K562 (cell line): Measurements from ENCODE around the gene CREB3L1. TPM values are rescaled to one million over a fixed set of nuclear protein-coding genes. Genes with fewer than 3 reads are reported as not detected.

Experiments
- CBX2 ChIP-seq: fragments of 200-600 bp; sonication (generic); IDR thresholded peaks from one replicate; pipeline ENCODE4 v1.6.1; 2012; ENCODE audit warnings: mild to moderate bottlenecking, low read length, inconsistent platforms; ENCODE audit not compliant: insufficient read depth, poor library complexity, severe bottlenecking
- DPF2 ChIP-seq: fragments of 450-650 bp; IDR thresholded peaks from 2 replicates; pipeline ENCODE4 v1.6.1; 2016
- HDAC3 ChIP-seq: fragments of 450-650 bp; IDR thresholded peaks from 2 replicates; pipeline ENCODE4 v1.6.1; 2018; ENCODE audit warnings: borderline replicate concordance, mild to moderate bottlenecking, moderate library complexity; ENCODE audit not compliant: partially characterized antibody
- HNRNPK ChIP-seq: fragments of 200-400 bp; formaldehyde crosslinking; IDR thresholded peaks from one replicate; pipeline ENCODE4 v1.6.1; 2018; ENCODE audit warnings: mild to moderate bottlenecking, low read depth, low read length; ENCODE audit not compliant: poor library complexity, severe bottlenecking
- KLF13 ChIP-seq: fragments of 450-650 bp; IDR thresholded peaks from 2 replicates; pipeline ENCODE4 v1.6.1; 2016; ENCODE audit warnings: missing genetic modification characterization, low read depth, mild to moderate bottlenecking, missing compliant biosample characterization, moderate library complexity, borderline replicate concordance
- NCOA6 ChIP-seq: fragments of 450-650 bp; IDR thresholded peaks from 2 replicates; pipeline ENCODE4 v1.6.1; 2017; ENCODE audit warnings: mild to moderate bottlenecking
- NFIX ChIP-seq: fragments of 250-450 bp; sonication (Bioruptor Pico); IDR thresholded peaks from 2 replicates; pipeline ENCODE4 v1.4.0; 2020; ENCODE audit warnings: low read depth, mild to moderate bottlenecking, moderate library complexity
- PYGO2 ChIP-seq: fragments of 450-650 bp; IDR thresholded peaks from 2 replicates; pipeline ENCODE4 v1.6.1; 2016; ENCODE audit warnings: mild to moderate bottlenecking, missing genetic modification characterization, moderate library complexity, missing compliant biosample characterization
- RNF2 ChIP-seq: sonication (generic); IDR thresholded peaks from 2 replicates; pipeline ENCODE4 v1.6.1; 2016
- SMAD3 ChIP-seq: fragments of 450-650 bp; formaldehyde crosslinking; conservative IDR thresholded peaks from 2 replicates; pipeline ENCODE4 v1.4.0; 2020; ENCODE audit warnings: mild to moderate bottlenecking
- TFAM ChIP-seq: fragments of 250-450 bp; sonication (Bioruptor Pico); conservative IDR thresholded peaks from 2 replicates; pipeline ENCODE4 v1.5.0; 2021; ENCODE audit warnings: mild to moderate bottlenecking, moderate library complexity
- THRAP3 ChIP-seq: fragments of 450-650 bp; IDR thresholded peaks from 2 replicates; pipeline ENCODE4 v1.6.1; 2016; ENCODE audit warnings: mild to moderate bottlenecking, inconsistent platforms, borderline replicate concordance
- ZNF75A ChIP-seq: fragments of 450-650 bp; formaldehyde crosslinking; IDR thresholded peaks from 2 replicates; pipeline ENCODE4 v1.4.0; 2020; ENCODE audit warnings: mild to moderate bottlenecking
- ZNF785 ChIP-seq: fragments of 250-450 bp; sonication (Bioruptor Pico); IDR thresholded peaks from 2 replicates; pipeline ENCODE4 v1.4.0; 2020; ENCODE audit warnings: mild to moderate bottlenecking
- polyA plus RNA-seq, 8 experiments: library from polyadenylated mRNA; depleted of rRNA in 4 of 8; stranded (reverse) in 5 of 8; unstranded in 3 of 8; fragments of >200 nt; fragmentation: Nextera tagmentation in 2 of 8; fragmentation: Illumina TruSeq in 1 of 8; extraction: Ambion mirVana in 2 of 8; extraction: Trizol in 1 of 8; gene quantifications; 2 replicates each; pipeline versions ENCODE4 v1.2.1 to v1.2.3, GENCODE V29; 2011 to 2014; ENCODE audit warnings: inconsistent platforms in 1 of 8, missing spikeins in 1 of 8
- total RNA-seq, 7 experiments: library from RNA; depleted of rRNA in 6 of 7; stranded (reverse); fragments of >200 nt in 6 of 7; fragmentation: Illumina TruSeq in 2 of 7; extraction: Trizol in 2 of 7; gene quantifications; 2 replicates each; pipeline versions ENCODE4 v1.2.1 to v1.2.3, GENCODE V29; 2011 to 2021; ENCODE audit warnings: low replicate concordance in 1 of 7
- TF ChIP-seq, protein P1 (sequence below), 2 experiments: fragments of 450-650 bp; formaldehyde crosslinking in 1 of 2; IDR thresholded peaks; 2 replicates each; pipeline versions ENCODE4 v1.4.0 to v1.6.1; 2014 to 2020; ENCODE audit warnings: mild to moderate bottlenecking in 2 of 2, borderline replicate concordance in 1 of 2, low read depth in 1 of 2
- TF ChIP-seq, protein P2 (sequence below): fragments of 250-450 bp; sonication (Bioruptor Pico); IDR thresholded peaks from 2 replicates; pipeline ENCODE4 v1.5.0; 2020; ENCODE audit warnings: mild to moderate bottlenecking
- TF ChIP-seq, protein P3 (sequence below), 2 experiments: fragments of 450-650 bp in 1 of 2; sonication (generic) in 1 of 2; formaldehyde crosslinking; conservative IDR thresholded peaks; 2 replicates each; pipeline versions ENCODE4 v1.4.0 to v1.8.1; 2020 to 2022; ENCODE audit warnings: mild to moderate bottlenecking in 1 of 2, missing genetic modification reagents in 1 of 2

The CREB3L1 gene
- total and polyA plus RNA-seq, 9 of the 15 experiments (the other 6 are each of a cell fraction or from before 2014, with no cell fraction given) = 1.2 to 27.6 (median 3.7) TPM

DNA sequence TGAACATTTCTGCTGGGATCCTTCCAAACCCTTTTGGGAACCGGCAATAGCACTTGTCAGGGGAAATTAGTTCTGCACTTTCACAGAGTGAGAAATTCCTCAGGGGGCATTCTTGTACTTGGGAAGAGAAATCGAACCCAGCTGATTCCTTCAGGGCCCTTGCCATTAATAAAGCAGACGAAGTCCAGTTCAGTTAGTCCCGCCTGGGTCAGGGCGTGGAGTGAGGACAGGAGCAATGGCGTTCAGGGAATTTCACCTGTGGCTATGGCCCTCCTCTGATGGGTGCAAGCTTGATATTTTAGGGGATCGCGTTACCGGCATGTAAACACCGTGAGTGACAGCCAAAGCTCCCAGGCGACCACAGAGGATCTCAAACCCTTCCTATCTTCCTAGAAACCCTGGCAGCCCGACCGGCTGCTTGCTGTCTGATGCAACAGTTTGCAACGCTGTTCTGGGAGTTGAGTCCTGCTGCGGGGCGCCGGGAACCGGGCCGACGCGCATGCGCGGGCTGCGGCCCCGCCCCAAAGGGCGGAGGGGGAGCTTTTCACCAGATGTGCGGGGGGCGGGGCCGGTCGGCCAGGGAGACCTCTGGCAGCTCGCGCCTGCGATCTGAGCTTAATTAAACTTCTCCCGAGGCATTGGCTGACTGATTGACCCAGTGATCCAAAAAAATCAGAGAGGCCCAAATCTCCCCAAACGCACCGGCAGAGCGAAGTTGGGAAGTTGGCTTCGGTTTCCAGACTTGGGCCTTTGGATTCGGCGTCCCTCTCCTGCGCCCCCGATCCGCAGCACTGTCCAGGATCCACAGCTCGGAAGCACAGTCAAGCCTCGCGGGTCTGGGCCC, 34.3 kb upstream of the CREB3L1 start (continued):
- TF ChIP-seq TFAM (no peak), HDAC3 (peak; percentile 10), DPF2 (peak; percentile 75), NCOA6 (no peak), THRAP3 (no peak), KLF13 (tag) (peak; percentile 82), ZNF785 (CRISPR knock-in tag) (no peak), NFIX (CRISPR knock-in tag) (no peak), ZNF75A (CRISPR knock-in tag) (no peak), CBX2 (no peak), HNRNPK (no peak), PYGO2 (no peak), SMAD3 (CRISPR knock-in tag) (peak; percentile 56; the same call in 1 of the 2 replicates), RNF2 (peak; percentile 84; the same call in 1 of the 2 replicates)
- TF ChIP-seq, protein P1, sequence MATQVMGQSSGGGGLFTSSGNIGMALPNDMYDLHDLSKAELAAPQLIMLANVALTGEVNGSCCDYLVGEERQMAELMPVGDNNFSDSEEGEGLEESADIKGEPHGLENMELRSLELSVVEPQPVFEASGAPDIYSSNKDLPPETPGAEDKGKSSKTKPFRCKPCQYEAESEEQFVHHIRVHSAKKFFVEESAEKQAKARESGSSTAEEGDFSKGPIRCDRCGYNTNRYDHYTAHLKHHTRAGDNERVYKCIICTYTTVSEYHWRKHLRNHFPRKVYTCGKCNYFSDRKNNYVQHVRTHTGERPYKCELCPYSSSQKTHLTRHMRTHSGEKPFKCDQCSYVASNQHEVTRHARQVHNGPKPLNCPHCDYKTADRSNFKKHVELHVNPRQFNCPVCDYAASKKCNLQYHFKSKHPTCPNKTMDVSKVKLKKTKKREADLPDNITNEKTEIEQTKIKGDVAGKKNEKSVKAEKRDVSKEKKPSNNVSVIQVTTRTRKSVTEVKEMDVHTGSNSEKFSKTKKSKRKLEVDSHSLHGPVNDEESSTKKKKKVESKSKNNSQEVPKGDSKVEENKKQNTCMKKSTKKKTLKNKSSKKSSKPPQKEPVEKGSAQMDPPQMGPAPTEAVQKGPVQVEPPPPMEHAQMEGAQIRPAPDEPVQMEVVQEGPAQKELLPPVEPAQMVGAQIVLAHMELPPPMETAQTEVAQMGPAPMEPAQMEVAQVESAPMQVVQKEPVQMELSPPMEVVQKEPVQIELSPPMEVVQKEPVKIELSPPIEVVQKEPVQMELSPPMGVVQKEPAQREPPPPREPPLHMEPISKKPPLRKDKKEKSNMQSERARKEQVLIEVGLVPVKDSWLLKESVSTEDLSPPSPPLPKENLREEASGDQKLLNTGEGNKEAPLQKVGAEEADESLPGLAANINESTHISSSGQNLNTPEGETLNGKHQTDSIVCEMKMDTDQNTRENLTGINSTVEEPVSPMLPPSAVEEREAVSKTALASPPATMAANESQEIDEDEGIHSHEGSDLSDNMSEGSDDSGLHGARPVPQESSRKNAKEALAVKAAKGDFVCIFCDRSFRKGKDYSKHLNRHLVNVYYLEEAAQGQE (IDR thresholded peaks at IDR 0.05; ENCODE audit: borderline replicate concordance) = peak; percentile 30; the same call in 1 of the 2 replicates
- TF ChIP-seq, protein P1 (CRISPR knock-in tag; IDR thresholded peaks at IDR 0.05; ENCODE audit: low read depth) = peak; percentile 56; the same call in 1 of the 2 replicates
- TF ChIP-seq, protein P2, sequence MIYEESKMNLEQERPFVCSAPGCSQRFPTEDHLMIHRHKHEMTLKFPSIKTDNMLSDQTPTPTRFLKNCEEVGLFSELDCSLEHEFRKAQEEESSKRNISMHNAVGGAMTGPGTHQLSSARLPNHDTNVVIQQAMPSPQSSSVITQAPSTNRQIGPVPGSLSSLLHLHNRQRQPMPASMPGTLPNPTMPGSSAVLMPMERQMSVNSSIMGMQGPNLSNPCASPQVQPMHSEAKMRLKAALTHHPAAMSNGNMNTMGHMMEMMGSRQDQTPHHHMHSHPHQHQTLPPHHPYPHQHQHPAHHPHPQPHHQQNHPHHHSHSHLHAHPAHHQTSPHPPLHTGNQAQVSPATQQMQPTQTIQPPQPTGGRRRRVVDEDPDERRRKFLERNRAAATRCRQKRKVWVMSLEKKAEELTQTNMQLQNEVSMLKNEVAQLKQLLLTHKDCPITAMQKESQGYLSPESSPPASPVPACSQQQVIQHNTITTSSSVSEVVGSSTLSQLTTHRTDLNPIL = no peak
- TF ChIP-seq, protein P3, sequence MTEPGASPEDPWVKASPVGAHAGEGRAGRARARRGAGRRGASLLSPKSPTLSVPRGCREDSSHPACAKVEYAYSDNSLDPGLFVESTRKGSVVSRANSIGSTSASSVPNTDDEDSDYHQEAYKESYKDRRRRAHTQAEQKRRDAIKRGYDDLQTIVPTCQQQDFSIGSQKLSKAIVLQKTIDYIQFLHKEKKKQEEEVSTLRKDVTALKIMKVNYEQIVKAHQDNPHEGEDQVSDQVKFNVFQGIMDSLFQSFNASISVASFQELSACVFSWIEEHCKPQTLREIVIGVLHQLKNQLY (CRISPR knock-in tag; conservative IDR thresholded peaks at IDR 0.05) = no peak
